CD4-positive, alpha-beta T cell treated with Interleukin-1 beta for 1 hour (primary cell): ENCODE data around the gene FGF14.

Source experiments
- DNase-seq, 2 donors: peaks; one replicate each; pipeline ENCODE4 v3.0.0-alpha.2; 2020 to 2022

Gene FGF14

DNA sequence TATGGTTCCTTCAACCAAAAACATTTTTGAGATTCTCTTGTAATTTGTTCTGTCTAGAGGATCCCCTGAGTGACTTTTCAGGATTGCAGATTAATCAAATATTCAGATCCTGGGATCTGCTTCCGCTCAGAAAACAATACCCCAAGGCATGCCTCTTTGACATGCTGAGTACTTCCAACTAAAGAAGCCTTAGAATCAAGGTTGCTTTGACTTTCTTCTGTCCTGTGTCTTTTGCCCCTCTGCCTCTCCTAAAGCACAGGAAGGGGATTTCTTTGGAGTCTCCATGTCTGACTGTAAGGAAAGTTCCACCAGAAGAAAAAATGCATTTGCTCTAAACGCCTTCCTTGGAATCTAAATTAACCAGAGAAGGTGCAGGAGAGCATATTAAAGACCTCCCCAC, 431.5 kb downstream of the FGF14 start:
- no peak for DNase-seq

DNA sequence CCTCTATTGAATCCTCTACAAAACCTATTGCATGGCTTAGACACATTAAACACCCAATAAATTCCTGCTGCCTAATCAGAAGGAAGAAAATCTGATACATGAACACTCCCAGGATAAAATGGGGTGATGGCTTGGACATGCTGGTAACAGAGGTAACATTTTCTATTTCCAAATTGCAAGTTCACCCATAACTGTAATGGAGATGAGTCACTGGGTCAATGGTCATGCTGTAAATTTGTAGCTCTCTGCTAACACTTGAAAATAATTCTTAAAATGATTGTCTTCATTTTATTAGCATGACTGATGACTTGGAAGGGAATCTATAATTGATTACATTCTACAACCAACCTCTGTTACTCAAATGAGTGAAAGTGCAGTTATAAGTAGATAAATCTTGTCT, 434.1 kb downstream of the FGF14 start:
- DNase-seq = no peak

DNA sequence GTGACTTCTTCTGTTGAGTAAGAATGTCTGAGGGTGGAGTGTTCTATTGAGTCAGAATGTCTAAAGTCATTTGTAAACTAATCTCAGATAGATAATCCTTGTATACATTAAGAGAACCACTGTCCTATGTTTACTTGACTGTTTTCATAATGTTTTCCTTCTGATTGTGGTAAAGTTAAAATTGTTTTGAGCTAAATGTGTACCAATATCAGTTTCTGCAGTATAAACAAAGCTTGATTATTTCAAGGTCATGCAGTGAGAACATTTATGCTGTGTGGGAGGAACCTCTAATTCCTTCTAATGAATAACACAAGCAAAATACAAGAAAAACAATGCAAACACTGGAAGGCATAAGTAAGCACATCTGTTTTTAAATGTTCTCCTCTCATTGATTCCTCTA, 434.6 kb downstream of the FGF14 start:
- no peak for DNase-seq

DNA sequence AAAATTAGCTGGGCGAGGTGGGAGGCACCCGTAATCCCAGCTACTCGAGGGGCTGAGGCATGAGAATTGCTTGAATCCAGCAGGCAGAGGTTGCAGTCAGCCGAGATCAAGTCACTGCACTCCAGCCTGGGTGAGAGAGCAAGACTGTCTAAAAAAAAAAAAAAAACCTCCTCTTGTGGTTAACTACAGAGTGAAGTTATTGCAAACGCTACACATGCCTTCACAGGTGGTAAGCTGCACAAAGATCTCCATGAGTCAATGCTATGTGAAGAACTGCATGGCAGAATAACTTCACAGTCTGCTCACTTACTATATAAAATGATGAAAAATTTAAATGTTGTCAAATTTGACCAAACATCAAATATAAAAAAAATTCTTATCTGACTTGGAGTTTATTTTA, 436.8 kb downstream of the FGF14 start:
- no peak for DNase-seq

DNA sequence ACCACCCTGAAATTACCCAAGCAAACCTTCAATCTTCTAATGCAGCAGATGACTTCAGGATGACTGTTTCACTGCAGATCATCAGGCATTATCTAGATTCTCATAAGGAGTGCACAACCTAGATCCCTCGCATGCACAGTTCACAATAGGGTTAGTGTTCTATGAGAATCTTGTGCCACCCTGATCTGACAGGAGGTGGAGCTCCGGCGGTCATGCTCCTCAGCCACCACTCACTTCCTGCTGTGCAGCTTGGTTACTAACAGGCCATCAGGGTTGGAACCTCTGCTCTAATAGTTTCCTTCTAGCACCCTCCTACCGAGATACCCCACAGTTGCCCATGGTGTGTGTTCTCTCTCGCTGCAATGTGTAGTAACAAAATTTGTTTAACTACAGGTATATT, 442.8 kb downstream of the FGF14 start:
- DNase-seq = no peak

DNA sequence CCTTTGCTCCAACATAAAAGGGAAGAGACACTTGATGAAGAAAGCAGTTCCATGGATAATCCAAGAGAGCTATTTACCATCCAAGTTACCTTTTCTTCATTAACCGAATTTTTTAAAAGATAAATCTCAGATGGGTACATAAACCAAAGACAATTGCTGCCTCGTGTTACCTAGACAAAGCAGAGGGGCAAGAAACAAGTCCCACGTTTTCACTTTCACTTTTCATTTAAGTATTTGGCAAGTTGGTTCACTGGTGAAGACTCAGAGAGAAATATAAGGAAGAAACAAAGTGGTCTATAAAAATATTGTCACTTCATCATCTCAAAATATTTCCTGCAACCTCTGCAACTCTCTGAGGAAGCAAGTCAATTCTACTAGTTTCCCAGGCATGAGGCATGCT, 446.1 kb downstream of the FGF14 start:
- DNase-seq = no peak

DNA sequence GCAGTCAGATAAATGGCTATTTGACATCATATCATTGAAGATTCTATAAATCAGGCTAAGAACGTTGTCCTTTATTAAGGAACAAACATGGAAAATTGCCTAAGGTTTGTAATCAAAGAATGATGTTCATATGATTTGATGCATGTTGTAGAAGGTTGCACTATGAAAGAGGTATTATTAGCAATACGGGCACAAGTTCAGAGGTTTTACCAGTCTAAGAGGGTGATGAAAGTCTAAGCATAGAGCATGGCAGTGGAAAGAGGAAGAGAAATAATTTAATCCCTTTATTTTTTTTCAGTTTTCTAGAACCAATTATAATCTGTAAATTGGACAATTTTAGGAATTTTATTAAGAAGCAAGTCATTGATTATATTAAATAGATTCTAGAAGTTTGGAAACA, 450.7 kb downstream of the FGF14 start:
- no peak for DNase-seq

DNA sequence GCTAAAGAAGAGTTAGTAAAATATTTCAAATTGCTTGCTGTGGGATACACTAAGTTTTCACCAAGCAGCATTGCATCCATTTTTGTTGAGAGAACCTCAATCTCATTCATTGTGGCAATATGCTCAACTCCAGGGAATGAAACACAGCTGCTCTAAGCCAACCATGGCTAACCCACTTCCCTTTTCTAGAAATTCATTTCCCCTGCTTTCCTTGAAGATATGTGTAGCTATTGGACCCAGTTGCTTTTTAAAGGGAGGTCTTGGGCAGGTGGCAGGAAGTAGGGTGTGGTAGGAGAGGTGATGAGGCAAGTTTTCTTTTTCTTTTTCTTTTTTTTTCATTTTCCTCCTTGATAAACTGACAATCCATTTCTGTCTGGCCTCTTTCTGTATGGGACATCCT, 452.2 kb downstream of the FGF14 start:
- DNase-seq = no peak

DNA sequence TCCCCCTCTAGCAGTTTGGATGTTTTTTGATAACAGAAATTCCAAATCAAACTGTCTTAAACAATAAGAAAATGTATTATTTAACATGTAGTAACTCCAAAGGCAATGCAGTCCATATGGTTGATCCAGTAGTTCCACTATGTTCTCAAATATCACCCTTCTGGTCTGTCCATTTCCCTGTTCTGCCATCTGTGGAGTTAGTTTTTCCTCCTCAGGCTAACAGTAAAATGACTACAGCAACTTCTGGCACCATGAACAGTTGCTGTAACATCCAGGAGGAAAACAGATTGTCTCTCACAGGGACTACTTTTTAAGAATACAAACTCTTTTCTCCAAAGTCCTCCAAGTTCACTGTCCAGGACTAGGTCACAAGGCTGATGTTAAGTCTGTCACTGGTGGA, 455.4 kb downstream of the FGF14 start:
- DNase-seq = no peak

DNA sequence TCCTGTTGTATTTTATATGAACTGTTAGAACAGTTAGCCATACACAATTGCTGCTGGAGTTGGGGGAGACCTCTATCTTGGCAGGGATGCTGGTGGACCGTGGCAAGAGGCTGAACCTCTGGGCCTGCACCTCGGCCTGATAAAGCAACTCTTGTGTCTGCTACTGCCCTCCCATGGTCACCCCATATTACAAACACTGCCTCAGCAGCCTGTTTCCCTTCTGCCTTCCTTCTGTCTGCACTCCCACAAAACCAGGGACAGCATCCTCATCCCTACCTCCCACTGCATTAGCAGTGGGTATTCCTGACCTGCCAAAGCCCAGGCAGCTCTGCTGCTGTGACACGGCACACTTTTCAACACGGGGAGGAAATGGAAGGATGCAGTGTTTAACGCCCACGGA, 456.4 kb downstream of the FGF14 start:
- no peak for DNase-seq

DNA sequence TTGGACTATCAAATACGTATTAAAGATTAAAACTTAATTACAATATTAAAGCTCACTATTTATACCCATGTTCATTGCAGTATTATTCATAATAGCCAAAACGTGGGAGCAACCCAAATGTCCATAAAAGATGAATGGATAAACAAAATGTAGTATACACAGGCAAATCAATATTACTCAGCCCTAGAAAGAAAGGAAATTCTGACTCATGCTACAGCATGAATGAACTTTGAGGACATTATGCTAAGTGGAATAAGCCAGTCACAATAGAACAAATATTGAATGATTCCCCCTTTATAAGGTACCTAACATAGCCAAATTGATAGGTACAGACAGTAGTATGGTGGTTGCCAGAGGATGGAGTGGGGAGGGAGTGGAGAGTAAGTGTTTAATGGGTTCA, 457.3 kb downstream of the FGF14 start:
- DNase-seq = no peak

DNA sequence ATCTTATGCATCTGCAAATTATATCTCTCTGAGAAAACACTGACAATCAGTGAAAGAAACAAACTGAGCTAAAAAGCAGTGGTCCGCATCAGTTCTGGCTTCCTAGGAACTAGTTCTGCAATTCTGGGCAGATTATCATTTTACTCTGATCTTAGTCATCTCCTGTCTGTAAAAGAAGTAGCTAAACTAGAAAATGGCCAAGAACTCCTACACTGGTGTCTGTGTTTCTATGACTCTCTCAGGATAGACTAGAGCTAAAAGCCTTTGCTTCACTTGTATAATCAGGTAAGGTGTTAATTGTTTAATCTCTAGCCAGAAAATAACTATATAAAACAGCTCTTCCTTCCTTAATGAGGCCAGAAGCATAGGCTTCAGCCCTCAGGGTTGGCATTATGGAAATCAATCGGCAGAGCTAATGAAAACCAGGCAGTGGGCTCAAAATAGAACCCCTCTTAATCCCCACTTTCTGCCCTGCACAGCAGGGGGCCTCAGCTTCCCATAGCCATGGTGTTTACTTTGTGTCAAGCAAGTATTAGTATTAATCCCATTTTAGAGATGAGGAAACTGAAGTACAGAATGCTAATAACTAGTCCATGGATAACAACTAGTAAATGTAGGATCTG, 459.2 kb downstream of the FGF14 start:
- no peak for DNase-seq

DNA sequence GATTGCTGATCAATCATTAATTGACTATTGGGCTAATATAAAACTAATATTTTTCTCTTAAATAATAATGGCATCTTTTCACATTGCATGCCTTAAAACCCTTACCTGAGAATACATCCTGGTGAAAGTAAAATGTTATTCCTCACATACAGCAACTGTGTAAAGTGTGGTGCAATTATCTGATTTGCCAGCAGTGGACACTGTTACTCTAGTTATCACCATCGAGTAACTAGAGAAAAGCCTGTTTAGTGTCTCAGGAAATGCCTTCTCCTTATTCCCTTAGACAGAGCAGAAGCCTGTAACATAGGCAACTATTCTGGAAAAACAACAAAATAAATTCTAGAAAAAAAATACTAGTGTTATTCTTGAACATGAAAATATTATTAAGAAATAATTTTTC, 459.8 kb downstream of the FGF14 start:
- no peak for DNase-seq

DNA sequence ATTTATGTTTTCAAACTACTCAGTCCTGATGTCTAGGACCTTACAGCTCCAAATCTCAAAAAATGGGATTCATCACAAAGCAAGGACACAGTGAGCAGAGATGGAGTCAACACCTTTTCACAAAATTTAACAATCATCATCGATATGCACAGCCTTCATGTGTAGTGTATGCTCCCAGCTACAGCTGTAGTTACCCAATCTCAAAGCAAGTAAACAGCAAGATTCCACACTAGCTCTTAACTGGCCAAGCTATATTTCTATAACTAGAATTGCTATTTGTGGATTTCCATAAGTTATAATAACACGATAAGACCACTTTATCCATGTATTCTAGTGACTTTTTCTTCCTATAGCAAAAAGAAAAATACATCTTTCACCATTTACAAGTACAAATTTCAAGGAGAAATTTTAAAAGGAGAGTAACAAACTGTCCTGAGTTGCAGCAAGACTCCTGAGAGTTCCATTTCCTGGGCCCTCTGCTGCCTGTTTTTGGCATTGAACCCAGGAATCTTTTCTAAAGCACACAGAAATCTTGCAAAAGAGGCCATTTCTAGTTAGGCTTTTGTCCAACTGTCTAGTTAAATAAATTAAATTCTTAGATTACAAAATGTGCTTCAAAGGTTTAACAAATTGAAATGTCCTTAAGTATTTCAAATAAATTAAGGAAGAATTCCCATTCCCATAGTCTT, 460.6 kb downstream of the FGF14 start:
- no peak for DNase-seq

DNA sequence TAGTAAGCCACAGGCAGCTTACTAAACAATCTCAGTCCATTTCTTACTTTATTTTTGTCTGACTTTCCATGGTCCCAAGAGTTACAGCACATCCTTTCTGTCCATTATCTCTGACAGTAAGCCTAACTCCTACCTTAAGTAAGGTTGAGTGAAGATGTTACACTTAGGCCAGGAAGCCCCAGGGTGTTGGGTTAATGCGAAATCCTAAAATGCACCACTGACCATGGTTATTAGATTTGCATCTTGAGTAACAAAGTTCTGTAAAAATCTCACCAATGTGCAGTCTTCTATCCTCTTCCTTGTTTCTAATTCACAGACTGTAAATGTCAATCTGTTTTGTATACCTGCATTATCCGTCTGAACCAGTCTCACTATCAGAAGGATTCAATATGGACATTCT, 462.5 kb downstream of the FGF14 start:
- DNase-seq = no peak

DNA sequence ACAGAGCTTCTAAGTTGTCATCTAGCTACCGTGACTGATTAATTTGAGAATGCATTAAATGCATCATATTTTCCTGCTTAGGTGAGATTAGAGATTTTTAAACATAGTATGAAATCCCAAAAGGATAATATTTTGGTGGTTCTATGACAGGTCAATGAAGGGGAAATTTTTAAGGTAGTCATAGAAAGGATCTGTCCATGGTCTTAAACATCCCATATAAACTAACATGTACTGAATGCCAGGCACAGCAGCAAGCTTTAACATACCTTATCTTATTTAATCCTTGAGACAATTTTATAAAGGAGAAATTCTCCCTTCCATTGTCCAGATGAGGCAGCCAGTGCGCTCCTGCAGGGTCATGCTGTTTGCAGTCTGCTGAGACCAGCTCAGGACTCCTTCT, 466.0 kb downstream of the FGF14 start:
- no peak for DNase-seq

DNA sequence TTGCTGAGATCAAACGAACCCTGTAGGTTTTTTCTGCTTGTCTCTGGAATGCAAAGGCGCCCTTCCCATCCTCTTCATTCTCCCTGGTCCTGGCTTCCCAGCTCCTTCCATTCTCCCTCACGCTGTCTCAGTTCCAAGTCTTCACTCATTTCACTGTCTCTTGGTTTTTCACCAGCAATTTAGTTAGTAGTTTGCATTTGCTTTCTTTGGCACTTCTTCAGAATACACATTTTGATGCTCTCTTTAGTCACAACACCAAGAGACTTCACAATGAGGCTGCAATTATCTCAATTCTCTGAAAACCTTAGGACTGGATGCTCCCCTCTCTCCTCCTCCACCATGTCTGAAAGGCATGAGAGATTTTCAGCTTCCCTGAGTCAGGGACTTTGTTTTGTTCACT, 470.7 kb downstream of the FGF14 start:
- DNase-seq = no peak

DNA sequence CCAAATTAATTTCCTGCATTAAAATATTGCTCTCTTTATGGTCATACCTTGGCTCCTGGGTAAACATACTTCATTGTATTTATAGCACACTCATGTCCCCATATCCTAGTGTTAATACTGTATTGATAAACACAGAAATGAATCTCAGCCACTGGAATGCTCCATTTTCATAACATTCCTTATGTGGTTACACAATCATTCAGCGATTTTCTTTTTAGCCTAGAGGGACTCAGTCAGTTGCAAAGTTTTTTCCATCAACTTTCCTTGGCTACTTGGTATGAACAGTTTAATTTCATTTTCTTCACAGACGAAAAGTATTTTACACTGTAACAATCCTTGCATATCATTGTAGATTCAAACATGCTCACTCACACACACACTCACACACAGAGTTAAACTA, 471.5 kb downstream of the FGF14 start:
- no peak for DNase-seq

DNA sequence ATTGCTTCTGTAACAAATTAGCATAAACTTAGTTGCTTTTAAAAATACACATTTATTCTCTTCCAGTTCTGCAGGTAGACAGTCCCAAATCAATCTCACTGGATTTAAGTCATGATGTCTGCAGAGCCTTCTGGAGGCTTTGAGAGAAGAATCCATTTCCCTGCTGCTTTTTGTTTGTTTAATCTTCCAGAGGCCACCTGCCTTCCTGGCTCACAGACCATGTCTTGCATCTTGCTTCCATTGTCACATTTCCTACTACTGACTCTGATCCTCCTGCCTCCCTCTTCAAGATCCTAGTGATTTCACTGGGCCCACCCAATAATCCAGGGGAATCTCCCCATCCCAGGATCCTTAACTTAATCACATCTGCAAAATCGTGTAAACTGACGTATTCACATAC, 476.1 kb downstream of the FGF14 start:
- DNase-seq = no peak

DNA sequence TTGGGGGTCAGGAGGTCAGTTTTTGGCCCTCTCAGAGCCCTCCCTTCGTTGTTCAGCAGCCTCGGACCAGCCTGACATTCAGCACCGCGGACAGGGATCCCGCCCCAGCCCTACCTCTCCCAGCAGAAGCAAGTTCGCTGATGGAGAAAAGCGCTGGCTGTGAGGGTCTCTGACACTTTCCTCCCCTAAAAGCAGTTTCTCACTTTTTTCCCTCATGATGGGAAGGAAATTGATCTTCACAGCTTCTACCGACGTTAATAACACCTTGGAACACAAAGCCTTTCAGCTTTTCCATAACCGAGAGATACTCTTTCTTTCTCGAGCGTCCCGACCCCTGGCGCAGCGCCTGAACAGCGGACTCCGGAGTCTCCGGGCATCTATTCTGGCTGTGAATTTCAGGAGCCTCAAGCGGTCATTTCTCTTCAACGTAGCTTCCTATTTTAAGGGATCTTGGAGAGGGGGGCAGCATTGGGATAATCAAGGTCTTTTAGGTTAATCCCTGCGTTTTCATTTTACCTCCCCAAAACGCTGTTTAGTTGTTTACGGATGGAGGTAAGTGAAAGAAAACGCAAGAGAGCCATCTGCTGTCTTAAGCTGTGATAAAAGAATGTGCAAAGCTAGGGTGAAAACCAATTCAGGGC, 482.2 kb downstream of the FGF14 start:
- no peak for DNase-seq

DNA sequence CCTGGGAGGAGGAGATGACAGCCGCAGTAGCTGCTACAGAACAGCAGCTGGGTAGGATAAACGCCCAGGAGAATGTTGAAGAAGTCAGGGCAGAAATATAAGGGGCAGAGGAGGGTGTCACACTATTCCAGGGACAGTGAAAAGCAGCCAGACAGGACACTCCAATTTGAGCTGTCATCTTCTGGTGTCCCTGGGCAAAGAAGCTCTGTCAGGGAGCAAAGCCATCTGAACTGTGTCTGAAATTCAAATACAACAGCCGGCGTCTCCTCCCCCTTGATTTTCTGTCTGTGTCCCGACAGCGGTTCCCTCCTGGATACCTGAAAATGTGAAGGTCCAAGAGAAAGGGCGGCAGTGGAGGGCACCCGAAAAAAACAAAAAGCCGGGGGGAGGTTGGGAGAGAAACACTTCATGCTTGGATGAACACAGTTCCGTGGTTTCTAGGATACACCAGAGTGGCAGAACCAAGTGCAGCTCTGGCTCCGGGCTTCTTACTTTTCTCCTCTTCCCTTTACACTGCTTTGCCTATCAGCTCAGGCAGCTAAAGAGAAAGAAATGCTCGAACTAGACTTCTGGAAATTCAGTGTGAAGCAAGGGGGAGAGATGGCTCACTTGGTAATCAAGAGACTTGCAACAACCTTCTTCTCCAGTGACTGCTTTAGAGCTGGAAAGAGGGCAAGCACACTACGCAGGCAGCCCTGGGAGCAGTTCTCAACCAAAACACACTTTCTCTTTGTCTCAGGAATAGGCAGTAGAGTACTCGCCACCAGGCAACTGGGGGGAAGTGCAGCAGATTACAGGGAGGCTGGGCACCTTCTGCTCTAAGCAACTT, 483.8 kb downstream of the FGF14 start:
- DNase-seq = no peak

DNA sequence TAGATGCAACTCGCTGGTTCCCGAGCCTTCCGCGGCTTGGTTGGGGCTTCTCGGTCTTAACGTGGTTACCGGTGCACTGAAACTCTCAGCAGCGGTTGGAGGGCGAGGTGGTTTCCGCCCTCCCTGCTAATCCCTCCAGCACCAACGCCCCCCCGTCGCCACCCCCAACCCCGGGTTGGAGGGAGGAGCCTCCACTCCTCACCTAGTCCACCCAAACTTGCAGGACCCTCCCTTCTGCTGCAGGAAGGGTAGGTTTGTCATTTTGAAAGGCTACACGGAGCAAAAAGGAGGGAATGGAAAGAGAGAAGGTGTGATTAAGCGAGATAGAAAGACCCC, 484.4 kb downstream of the FGF14 start:
- no peak for DNase-seq

DNA sequence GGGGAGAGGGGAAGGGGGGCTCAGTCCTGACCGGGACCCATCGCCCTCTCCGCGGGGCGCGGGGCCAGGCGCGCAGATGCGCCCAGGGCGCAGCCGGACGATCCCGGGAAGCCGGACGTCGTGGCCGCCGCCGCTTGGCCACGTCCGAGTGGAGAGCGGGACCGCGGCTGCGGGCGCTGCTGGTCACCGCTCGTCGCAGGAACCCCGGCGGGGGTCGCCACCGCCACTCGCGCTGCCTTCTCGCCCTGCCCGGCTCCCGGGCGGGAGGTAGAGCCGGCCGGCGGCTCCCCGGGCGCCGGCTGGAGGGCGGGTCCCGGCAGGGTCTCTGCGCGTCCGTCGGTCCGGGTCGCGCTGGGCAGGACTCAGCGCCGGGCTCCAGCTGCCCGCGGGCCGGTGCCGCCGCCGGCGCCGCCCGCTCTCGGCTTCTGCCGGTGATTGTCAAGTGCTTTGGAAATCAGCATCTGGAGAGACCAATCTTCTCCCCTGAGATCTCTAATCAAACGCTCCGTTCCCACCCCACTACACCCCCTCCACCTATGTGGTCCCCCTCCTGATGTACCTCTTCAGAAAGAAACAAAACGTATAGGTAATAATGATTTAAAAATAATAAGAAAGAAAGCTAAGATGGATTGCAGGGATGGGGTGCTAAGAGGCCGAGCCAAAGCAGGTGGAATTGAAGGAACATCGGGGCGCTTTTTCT, 484.9 kb downstream of the FGF14 start:
- no peak for DNase-seq
